Effector CD4-positive, alpha-beta T cell (primary cell): ENCODE measurements around the gene RAB17. TPM values are rescaled to one million over a fixed set of nuclear protein-coding genes. Genes with fewer than 3 reads are reported as not detected.

Experiments
- DNase-seq: peaks from one replicate; pipeline ENCODE4 v3.0.0-alpha.2; 2020
- total RNA-seq: gene quantifications from one replicate; lab custom pipeline; 2026; lab: John Stamatoyannopoulos, UW

The RAB17 gene
- not detected for total RNA-seq

- DNase-seq, result no peak
These were observed at the start of gene RAB17 for GRCh38 chr2:237590272-237591140. Gene RAB17, minus strand, starts transcription at chr2:237590734. Its CDS starts 4,580 bp downstream, at chr2:237586154.

- no peak for DNase-seq
These were observed 49.3 kb upstream of the RAB17 start for GRCh38 chr2:237639836-237640220.

DNA sequence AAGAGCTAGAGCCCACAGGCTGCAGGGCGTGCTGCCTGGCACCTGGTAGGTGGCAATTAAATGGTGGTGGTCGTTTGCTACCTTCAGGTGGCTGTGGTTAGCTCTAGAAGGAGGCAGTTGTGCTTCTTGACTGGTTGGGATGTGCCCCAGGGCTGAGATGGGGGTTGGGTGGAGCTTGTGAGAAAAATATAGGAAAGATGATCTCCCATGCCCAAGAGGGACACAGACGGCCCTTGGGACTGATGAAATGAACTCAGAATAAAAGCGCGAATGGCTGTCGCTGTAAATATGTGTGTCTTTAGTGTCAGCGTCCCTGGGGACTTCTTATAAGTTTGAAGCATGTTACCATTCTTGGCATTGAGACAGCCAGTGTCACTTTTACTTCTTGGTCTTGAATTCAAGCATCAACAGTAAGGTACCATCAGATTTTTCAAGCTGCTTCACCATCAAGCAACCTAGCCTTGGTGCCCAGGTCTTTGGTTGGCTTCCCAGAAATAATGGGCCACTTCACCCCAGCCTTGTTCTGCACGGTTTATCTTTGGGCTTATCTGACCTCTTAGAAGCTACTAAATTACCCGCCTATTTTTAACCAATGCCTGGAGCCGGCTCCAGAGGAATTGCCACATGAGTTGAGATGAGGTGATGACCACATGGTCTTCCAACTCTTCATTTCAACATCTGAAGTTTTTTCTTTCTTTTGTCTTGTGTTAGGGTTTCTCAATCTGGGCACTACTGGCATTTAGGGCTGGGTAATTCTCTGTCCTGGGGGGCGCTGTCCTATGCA is 48.7 kb upstream of the RAB17 start:
- no peak for DNase-seq

- DNase-seq, result no peak
These were observed 47.6 kb upstream of the RAB17 start for GRCh38 chr2:237638176-237638575.

GRCh38 chr2:237637429-237638135 is 47.0 kb upstream of the RAB17 start:
- DNase-seq, result no peak

DNA sequence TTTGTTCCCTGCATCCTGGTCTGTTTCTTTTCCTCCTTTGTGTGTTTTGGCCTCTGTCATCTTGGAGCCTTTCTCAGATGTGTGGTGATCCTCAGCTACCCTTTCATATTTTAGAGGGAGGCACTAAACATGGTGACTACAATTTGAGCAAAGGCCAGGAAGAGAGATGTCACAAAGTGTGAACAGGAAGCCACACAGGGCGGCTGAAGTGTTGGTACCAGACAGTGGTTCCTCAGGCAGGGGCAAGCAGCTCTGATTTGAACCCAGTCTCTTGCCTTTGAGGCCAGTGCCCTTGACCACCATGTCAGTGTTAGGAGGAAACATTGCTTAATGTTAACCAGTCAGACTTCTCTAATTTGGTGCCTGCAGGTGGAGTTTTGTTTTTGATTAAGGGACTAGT is 46.0 kb upstream of the RAB17 start:
- no peak for DNase-seq

DNA sequence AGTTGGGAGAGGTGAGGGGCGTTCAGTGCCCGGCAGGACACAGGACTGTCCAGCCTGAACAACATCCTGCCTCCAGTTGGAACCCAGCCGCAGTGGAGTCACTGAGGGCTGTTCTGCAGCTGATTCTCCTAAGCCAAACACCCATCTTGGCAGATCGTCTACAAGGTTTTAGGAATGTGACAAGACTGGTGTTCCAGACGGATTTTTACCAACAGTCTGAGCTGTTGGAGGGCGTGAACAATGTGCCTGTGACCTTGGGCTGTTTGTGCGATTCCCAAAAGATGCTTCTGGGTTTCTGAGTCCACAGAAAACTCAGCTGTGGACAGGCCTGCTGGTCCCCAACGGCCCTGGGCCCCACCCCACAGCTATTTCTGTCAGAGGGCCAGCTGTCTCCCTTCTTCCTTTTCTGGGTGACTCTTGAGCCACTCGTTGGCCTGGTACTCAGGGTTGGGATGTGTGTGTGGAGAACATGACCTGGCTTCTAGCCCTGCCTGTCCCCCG is 42.6 kb upstream of the RAB17 start:
- DNase-seq, result no peak

DNA sequence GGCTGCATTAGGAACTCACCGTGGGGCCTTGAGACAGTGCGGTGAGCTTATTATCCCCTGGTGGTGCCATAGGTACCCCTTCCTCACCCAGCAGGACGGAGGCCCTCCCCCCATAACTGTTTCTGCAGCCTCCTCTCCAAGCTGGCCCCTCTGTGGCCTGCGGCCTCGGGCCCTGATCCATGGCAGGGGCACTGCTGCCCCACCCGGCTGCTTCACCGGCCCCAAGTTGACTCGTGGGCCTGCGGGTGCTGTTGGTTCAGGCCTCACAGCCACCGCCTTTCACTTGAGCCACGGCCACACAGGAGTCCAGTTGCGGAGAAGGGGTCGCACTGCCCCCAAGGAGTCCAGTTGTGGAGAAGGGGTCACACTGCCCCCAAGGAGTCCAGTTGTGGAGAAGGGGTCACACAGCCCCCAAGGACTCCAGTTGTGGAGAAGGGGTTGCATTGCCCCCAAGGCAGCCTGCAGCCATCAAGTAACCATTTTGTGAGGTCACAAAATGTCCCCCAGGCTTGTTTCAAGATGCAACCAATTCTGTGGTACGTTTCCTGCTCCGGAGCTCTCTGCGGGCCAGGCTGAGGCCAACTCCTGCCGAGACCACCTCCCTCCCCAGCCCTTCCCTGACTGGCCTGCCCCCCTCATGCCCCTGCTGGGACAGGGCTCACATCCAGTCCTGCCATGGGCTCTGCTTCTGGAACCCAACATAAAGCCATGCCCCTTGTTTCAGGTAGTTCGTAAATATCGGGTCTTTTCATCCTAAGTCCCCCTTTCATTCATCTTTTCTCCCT is 41.5 kb upstream of the RAB17 start:
- no peak for DNase-seq

DNA sequence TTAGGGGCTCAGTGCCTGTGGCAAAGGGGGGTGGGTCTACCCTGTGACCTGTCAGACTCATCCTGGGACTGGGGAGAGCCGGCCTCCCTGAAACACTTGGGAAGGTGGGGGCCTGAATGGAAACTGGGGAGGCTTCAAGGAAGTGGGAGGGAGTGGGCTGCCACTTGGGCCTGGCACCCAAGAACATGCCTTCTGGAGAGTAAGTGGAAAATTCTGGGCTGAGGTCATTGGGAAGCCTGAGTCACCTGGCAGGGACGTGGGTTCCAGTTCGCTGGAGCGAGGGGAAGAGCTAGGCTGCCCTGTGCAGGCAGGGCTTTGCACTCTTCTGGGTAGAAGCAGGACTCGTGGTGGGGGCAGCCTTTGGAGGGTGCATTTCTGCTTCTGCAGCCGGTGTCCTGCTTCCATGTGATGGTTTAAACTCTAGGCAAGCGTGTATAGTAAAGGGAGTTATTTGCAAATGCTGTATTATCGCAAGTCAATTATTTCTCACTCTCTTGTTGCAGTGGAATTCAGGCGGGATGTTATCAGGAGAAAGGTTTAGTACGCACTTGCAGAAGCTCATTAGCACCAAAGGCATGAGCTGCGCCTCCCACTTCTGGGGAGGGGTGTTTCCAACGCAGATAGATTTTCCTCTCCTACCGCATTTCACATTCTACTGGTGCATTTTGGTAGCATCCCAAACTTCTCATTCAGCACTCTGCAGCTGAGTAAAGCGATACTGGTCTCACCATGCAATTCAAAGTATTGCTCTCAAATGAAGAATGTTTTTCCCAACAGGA is 40.7 kb upstream of the RAB17 start:
- DNase-seq, result no peak

- no peak for DNase-seq
These were observed 39.9 kb upstream of the RAB17 start for GRCh38 chr2:237630216-237631000.

- DNase-seq, result no peak
These were observed 39.2 kb upstream of the RAB17 start for GRCh38 chr2:237629739-237630138.

GRCh38 chr2:237629188-237629534 is 38.6 kb upstream of the RAB17 start:
- no peak for DNase-seq

DNA sequence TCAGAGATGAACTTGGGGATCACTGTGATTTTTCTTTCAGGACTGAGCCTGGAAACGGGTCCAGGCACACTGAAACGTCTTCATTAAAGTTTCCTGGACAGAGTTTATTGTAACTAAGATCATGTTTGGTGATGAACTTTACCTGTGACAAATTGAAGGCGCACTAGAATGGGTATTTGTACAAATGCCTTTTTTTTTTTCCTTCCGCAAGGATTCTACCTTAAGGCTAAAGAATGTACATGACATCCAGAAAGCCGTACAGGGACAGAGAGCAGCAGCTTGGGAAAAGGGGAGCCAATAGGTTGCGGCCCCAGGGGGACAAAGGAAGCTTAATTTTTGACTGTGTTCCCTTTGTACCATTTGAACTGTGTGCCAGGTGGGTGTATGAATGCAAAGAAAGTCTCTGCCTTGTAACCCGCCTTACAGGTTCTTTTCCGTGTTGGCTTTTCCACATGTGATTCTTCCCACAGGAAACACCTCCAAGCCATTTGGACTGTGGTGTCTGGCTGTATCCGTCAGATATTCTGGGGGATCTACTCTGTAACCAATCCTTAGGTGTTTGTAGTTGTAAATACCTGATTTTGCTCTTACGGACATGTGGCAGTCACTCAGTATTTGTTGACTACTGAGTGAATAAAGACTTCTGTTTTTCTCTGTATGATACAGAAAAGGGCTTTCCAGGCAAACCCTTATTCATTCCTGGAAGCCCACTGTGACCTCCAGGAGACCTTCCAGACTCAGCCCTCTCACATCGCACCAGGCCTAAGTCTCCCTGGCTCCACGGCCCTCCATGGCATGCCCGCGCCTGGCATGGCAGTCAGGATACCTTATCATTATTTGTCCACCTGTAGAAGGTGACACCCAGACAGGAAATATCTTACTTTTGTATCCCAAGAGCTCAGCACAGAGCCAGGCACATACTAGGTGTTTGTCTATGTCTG is 38.0 kb upstream of the RAB17 start:
- DNase-seq, result no peak

DNA sequence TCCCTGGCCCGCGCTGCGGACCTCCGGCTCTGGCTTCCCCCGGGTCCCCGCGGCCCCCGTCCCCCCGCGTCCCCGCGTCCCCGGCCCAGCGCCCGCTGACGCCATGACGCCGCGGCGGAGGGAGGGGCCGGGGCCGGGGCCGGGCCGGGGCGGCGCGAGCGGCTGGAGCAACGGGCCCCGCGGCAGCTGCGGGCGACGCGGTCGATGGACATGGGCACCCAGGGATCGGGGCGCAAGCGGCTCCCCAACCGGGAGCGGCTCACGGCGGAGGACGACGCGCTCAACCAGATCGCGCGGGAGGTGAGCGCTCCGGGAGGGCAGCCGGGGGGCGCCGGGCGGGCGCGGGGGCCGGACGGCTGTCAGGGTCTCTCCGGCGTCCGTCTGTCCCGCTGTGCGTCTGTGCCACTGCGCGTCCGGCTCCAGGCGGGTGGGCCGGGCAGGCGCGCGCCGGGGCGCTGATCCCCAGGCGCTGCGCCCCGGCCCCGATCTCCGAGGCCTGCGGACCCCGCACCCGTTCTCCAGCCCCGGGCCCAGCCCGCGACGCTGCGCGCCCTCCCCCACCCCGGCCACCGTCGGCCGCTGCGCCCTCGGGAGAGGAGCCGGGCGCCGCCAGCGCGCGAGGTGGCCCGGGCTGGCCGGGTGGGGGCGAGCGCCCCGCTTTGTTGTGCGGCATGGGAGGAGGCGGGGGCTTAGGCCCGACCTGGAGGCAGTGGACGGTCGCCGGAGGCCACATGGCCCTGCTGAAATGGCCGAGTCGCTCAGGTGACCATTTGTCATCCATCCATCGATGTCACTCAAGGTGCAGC is 37.1 kb upstream of the RAB17 start, which contains the start of gene LRRFIP1:
TSS of gene LRRFIP1 (plus strand) at position 147 of the 806 bp plus-strand sequence. CDS start at position 205, 58 bp downstream.
- no peak for DNase-seq

DNA sequence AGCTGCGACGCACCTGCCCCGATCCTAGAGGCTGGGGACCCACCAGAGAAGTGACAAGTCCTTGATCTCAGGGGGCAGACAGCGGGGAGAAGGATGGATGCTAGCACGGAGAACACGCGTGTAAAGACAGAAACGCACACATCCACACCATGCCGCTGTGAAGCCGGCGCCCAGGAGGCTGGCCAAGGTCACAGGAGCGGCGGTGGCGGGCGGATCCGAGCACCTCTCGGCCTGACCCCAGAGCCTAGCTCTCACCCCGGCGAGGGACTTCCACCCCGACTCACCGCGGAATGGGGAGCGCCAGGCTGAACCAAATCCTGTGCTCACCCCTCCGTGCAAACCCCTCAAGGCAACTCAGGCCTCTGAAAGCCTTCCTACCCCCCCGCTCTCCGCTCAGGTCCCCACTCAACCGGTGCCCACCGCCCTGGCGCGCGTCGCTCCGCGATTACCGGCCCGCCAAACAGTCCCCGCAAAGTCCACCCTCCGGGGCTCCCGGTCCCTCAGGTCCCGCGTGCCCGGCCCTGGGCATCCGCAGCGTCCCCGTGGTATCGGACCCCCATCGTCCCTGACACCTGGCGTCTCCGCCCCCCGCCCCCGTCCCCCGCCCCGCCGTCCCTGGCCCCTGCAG is 36.4 kb upstream of the RAB17 start:
- DNase-seq, result no peak

GRCh38 chr2:237625777-237626176 is 35.2 kb upstream of the RAB17 start:
- DNase-seq, result no peak

DNA sequence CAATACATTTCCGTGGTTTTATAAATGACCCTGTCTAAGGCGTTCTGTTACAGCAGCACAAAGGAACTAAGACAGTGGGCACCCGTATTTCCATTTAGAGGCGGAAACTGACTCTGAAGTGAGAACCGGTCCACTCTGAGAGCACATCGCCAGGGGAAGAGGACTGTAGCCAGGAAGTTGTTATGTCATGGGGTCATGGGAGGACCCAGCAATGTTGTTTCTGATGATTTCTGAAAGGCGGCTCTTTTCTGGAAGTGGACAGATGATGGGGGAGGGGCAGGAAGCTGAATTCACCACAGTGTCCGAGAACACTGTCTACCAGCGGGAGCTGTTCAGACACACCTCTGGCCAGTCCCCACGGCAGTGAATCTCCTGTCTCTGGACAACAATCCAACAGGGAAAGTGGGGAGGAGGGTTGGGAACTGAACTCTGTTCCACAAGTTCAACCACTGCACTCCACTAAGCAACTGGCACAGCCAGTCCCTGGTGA is 34.7 kb upstream of the RAB17 start:
- DNase-seq, result no peak

DNA sequence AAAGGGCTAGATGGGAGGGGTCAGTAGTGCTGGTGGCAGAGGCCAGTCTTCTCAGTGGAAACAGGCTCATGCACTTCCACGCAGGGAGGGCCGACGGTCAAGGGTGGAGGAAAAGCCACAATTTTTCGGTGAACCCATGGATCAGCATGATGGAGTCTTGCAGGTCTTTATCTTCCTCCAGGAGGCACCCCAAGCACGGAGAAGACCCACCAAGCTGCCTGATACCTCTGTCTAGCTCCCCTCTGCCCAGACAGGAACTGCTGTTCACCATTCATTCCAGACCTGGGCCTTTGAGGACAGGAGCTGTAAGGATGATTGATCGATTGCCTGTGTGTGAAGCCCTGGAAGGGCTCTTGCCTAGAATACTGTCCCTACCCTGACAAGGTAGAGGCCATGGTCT is 34.0 kb upstream of the RAB17 start:
- DNase-seq, result no peak
